Measurements from ENCODE around the gene ZBTB21.

GRCh38 chr21:41976611-41977010 is 33.5 kb downstream of the ZBTB21 start:
- no peak for TF ChIP-seq CTCF (IDR thresholded peaks at IDR 0.05 in 8 of 11, conservative IDR thresholded peaks at IDR 0.05 in 3 of 11)
- no peak for TF ChIP-seq POLR2AphosphoS5 (IDR thresholded peaks at IDR 0.05)
- TF ChIP-seq POLR2A (IDR thresholded peaks at IDR 0.05) = no peak

Data from spleen (tissue), 7 donors.